ENCODE measurements around the gene ADD2.

ADD2 gene

GRCh38 chr2:70708376-70709199, 59.4 kb downstream of the ADD2 start:
- TF ChIP-seq ZC3H10 (CRISPR knock-in tag; IDR thresholded peaks at IDR 0.05) (no peak), ZNF565 (CRISPR knock-in tag; conservative IDR thresholded peaks at IDR 0.05; ENCODE audit: low read depth) (no peak), CSDC2 (CRISPR knock-in tag; IDR thresholded peaks at IDR 0.05) (no peak), ZNF70 (CRISPR knock-in tag; IDR thresholded peaks at IDR 0.05) (no peak), GLIS3 (CRISPR knock-in tag; IDR thresholded peaks at IDR 0.05) (no peak), SNAI2 (CRISPR knock-in tag; IDR thresholded peaks at IDR 0.05) (no peak), OSR1 (CRISPR knock-in tag; IDR thresholded peaks at IDR 0.05) (no peak)
- ATAC-seq, result no peak

DNA sequence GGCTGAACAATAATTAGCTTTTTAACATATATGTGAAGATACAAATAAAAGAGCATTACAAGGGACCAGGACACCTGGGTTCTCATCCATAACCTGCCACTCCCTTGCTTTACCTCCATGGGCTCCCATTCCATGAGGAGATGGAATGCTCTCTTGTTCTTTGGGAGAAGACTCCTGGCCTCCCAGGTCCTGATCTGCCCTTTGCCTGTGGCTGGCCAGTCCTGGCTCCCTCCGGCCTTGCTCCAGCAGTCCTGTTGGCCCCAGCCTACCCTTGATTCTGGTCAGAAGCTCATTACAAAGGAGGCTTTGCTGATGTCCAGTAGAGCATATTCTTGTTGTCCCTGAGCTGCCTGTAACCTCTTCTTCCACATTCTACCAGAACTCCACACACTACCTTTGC, 60.3 kb downstream of the ADD2 start:
- TF ChIP-seq ESRRG (CRISPR knock-in tag; IDR thresholded peaks at IDR 0.05), result no peak
- TF ChIP-seq ISL1 (CRISPR knock-in tag; IDR thresholded peaks at IDR 0.05), result no peak
- TF ChIP-seq ARNTL (CRISPR knock-in tag; IDR thresholded peaks at IDR 0.05; ENCODE audit: borderline replicate concordance, low read depth), result no peak
- TF ChIP-seq POU6F1 (CRISPR knock-in tag; IDR thresholded peaks at IDR 0.05; ENCODE audit: borderline replicate concordance, low read depth), result no peak
- no peak for TF ChIP-seq SNAI2 (CRISPR knock-in tag; IDR thresholded peaks at IDR 0.05)
- no peak for TF ChIP-seq ZNF565 (CRISPR knock-in tag; conservative IDR thresholded peaks at IDR 0.05; ENCODE audit: low read depth)
- TF ChIP-seq, protein P1, sequence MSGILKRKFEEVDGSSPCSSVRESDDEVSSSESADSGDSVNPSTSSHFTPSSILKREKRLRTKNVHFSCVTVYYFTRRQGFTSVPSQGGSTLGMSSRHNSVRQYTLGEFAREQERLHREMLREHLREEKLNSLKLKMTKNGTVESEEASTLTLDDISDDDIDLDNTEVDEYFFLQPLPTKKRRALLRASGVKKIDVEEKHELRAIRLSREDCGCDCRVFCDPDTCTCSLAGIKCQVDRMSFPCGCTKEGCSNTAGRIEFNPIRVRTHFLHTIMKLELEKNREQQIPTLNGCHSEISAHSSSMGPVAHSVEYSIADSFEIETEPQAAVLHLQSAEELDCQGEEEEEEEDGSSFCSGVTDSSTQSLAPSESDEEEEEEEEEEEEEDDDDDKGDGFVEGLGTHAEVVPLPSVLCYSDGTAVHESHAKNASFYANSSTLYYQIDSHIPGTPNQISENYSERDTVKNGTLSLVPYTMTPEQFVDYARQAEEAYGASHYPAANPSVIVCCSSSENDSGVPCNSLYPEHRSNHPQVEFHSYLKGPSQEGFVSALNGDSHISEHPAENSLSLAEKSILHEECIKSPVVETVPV (CRISPR knock-in tag; IDR thresholded peaks at IDR 0.05), result no peak
- TF ChIP-seq CREB5 (CRISPR knock-in tag; IDR thresholded peaks at IDR 0.05; ENCODE audit: low read depth), result no peak
- no peak for TF ChIP-seq TOX (CRISPR knock-in tag; IDR thresholded peaks at IDR 0.05; ENCODE audit: borderline replicate concordance)
- TF ChIP-seq ZNF8 (CRISPR knock-in tag; IDR thresholded peaks at IDR 0.05), result no peak
- TF ChIP-seq ZFP3 (CRISPR knock-in tag; IDR thresholded peaks at IDR 0.05), result no peak
- TF ChIP-seq, protein P2, sequence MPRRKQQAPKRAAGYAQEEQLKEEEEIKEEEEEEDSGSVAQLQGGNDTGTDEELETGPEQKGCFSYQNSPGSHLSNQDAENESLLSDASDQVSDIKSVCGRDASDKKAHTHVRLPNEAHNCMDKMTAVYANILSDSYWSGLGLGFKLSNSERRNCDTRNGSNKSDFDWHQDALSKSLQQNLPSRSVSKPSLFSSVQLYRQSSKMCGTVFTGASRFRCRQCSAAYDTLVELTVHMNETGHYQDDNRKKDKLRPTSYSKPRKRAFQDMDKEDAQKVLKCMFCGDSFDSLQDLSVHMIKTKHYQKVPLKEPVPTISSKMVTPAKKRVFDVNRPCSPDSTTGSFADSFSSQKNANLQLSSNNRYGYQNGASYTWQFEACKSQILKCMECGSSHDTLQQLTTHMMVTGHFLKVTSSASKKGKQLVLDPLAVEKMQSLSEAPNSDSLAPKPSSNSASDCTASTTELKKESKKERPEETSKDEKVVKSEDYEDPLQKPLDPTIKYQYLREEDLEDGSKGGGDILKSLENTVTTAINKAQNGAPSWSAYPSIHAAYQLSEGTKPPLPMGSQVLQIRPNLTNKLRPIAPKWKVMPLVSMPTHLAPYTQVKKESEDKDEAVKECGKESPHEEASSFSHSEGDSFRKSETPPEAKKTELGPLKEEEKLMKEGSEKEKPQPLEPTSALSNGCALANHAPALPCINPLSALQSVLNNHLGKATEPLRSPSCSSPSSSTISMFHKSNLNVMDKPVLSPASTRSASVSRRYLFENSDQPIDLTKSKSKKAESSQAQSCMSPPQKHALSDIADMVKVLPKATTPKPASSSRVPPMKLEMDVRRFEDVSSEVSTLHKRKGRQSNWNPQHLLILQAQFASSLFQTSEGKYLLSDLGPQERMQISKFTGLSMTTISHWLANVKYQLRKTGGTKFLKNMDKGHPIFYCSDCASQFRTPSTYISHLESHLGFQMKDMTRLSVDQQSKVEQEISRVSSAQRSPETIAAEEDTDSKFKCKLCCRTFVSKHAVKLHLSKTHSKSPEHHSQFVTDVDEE (CRISPR knock-in tag; IDR thresholded peaks at IDR 0.05), result no peak
- TF ChIP-seq BACH2 (CRISPR knock-in tag; IDR thresholded peaks at IDR 0.05; ENCODE audit: borderline replicate concordance), result no peak
- no peak for TF ChIP-seq CSDC2 (CRISPR knock-in tag; IDR thresholded peaks at IDR 0.05)
- no peak for ATAC-seq

DNA sequence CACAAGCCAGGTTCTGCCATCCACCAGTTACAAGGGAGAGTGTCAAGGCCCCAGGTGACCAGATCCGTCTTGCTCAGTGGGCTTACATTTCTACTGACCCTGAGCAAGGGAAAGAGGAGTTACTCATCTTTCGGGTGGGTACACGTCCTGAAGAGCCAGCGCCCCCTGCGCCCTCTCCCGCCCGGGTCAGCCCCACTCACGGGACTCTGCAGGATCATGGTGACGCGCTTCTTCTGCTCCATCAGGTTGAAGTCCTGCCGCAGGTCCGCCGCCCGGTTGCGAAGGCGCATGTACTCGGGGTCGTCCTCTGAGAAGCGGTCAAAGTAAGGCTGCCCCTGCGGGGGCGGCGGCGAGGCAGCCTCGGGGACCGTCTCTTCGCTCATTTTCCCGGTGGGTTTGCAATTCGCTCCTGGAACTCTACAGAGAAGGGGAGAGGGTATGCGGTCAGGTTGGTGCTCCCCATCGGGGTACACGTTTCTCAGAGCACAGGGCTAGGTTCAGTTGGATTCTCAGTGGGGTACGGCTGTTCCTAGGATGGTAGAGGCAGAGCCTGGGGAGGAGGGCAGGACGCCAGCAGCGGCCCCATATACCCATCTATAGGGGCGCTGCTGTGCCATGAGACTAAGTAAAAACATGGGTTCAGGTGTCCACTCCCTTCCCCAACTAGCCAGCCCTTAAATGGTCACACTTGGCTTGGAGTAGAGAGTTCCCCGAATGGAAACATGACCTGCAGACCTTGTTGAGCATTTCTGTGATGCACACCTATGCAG, 61.8 kb downstream of the ADD2 start:
- ATAC-seq, result no peak
- TF ChIP-seq ZFP30 (CRISPR knock-in tag; IDR thresholded peaks at IDR 0.05) (no peak), ISL1 (CRISPR knock-in tag; IDR thresholded peaks at IDR 0.05) (no peak), BACH2 (CRISPR knock-in tag; IDR thresholded peaks at IDR 0.05; ENCODE audit: borderline replicate concordance) (no peak), ZFP3 (CRISPR knock-in tag; IDR thresholded peaks at IDR 0.05) (no peak), ZC3H10 (CRISPR knock-in tag; IDR thresholded peaks at IDR 0.05) (no peak), CREB5 (CRISPR knock-in tag; IDR thresholded peaks at IDR 0.05; ENCODE audit: low read depth) (no peak)
- TF ChIP-seq, protein P1 (CRISPR knock-in tag; IDR thresholded peaks at IDR 0.05), result no peak
- TF ChIP-seq, protein P3, sequence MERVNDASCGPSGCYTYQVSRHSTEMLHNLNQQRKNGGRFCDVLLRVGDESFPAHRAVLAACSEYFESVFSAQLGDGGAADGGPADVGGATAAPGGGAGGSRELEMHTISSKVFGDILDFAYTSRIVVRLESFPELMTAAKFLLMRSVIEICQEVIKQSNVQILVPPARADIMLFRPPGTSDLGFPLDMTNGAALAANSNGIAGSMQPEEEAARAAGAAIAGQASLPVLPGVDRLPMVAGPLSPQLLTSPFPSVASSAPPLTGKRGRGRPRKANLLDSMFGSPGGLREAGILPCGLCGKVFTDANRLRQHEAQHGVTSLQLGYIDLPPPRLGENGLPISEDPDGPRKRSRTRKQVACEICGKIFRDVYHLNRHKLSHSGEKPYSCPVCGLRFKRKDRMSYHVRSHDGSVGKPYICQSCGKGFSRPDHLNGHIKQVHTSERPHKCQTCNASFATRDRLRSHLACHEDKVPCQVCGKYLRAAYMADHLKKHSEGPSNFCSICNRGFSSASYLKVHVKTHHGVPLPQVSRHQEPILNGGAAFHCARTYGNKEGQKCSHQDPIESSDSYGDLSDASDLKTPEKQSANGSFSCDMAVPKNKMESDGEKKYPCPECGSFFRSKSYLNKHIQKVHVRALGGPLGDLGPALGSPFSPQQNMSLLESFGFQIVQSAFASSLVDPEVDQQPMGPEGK (CRISPR knock-in tag; IDR thresholded peaks at IDR 0.05; ENCODE audit: borderline replicate concordance), result no peak

All from SK-N-SH treated with all-trans-retinoic acid at 6 μM for 48 hours (cell line).